GM13976 (cell line): ENCODE measurements around the gene CC2D1B.

Source experiments
- DNase-seq: peaks from one replicate; pipeline ENCODE4 v3.0.0; 2012; ENCODE audit warnings: low spot score
- in situ Hi-C: fragments of 300-500 bp; cut with MboI; formaldehyde crosslinking; loops from one replicate; pipeline ENCODE4 v1.12.0; 2022; ENCODE audit warnings: low sequenced_read_pairs, mixed read lengths, inconsistent platforms; ENCODE audit not compliant: unreplicated experiment
- TF ChIP-seq, protein P1 (sequence below): IDR thresholded peaks from 2 replicates; pipeline ENCODE4 v1.5.1; 2012; ENCODE audit warnings: borderline replicate concordance, mild to moderate bottlenecking; ENCODE audit not compliant: insufficient read depth; ENCODE audit errors: extremely low read depth, missing control alignments, control extremely low read depth

Gene CC2D1B

GRCh38 chr1:52341655-52342260 is 24.2 kb downstream of the CC2D1B start:
- DNase-seq: no peak
- in situ Hi-C loops: no loop called here
- TF ChIP-seq, protein P1, sequence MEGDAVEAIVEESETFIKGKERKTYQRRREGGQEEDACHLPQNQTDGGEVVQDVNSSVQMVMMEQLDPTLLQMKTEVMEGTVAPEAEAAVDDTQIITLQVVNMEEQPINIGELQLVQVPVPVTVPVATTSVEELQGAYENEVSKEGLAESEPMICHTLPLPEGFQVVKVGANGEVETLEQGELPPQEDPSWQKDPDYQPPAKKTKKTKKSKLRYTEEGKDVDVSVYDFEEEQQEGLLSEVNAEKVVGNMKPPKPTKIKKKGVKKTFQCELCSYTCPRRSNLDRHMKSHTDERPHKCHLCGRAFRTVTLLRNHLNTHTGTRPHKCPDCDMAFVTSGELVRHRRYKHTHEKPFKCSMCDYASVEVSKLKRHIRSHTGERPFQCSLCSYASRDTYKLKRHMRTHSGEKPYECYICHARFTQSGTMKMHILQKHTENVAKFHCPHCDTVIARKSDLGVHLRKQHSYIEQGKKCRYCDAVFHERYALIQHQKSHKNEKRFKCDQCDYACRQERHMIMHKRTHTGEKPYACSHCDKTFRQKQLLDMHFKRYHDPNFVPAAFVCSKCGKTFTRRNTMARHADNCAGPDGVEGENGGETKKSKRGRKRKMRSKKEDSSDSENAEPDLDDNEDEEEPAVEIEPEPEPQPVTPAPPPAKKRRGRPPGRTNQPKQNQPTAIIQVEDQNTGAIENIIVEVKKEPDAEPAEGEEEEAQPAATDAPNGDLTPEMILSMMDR: no peak

- DNase-seq: no peak
- TF ChIP-seq, protein P1: no peak
- in situ Hi-C loops: no loop called here
Measured at GRCh38 chr1:52337439-52337838, 28.6 kb downstream of the CC2D1B start.

DNA sequence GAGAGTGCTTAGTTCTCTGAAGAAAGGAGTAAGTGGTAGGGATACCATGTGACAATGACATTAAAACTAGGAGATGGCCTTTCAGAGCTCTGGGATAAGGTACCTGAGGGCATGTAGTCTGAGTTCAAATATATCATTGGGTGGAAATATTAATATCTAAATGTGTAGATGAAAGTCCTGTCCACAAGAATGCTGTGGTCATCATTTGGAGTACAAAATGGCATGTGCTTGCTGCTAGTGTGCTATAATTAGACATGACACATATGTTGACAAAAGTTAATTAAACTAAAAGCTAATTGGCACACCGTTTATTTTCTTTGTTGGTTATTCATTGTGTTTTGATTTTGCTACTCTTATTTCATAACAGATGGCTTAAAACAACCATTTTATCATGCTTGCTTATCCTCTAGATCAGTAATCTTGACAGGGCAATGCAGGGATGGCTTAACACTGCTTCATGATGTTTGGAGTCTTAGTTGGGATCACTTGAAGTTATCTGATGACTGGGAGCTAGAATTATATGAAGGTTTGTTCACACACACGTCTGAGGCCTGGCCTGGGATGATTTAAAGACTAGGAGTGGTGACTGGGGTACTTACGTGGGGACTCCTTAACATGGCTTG is 31.0 kb downstream of the CC2D1B start:
- TF ChIP-seq, protein P1: no peak
- in situ Hi-C loops: no loop called here
- DNase-seq: no peak

DNA sequence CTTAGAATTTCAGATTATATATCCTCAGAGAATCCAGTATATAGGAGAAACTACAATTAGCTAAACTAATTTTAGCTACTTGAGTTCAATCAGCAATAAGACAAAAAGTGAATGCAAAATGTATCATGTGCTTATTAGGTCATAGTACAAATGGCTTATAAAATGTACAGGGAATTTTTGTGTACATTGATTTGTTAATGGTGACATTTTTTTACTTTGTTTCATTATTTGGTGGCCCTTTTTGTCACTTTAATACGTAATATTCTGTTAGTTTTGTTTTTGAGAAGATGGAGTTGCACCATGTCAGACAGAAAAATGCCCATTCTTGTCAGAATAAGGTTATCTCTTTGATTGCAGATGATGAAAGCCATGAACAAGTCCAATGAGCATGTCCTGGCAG is 33.6 kb downstream of the CC2D1B start:
- TF ChIP-seq, protein P1: no peak
- in situ Hi-C loops: no loop called here
- no peak for DNase-seq

- TF ChIP-seq, protein P1: no peak
- DNase-seq: no peak
- in situ Hi-C loops: no loop called here
Measured at GRCh38 chr1:52328615-52329014, 37.4 kb downstream of the CC2D1B start.

- TF ChIP-seq, protein P1: no peak
Measured at GRCh38 chr1:52325786-52326185, 40.2 kb downstream of the CC2D1B start.

More at GRCh38 chr1:52325786-52326185, 40.2 kb downstream of the CC2D1B start:
- no peak for DNase-seq
- in situ Hi-C loops: no loop called here
